Esophagus muscularis mucosa (tissue), 4 donors: ENCODE data around the gene TAGAP. TPM values are rescaled to one million over a fixed set of nuclear protein-coding genes. Genes with fewer than 3 reads are reported as not detected.

Experiments used
- DNase-seq: peaks from one replicate; pipeline ENCODE4 v3.0.0-alpha.2; 2017; ENCODE audit errors: extremely low spot score
- H3K27ac ChIP-seq, 4 donors: fragments of 200-600 bp; sonication (generic); replicated peaks in 1 of 4; 1 replicate in 3 of 4; 2 replicates in 1 of 4; pipeline ENCODE4 v1.5.1; 2016 to 2019; ENCODE audit warnings: mild to moderate bottlenecking in 1 of 4
- H3K27me3 ChIP-seq, 4 donors: fragments of 200-600 bp; sonication (generic); one replicate each; pipeline versions ENCODE4 v1.5.1 to v1.6.0; 2016 to 2019
- H3K36me3 ChIP-seq, 4 donors: fragments of 200-600 bp; sonication (generic); one replicate each; pipeline ENCODE4 v1.5.1; 2016 to 2019
- H3K4me1 ChIP-seq, 4 donors: fragments of 200-600 bp; sonication (generic); one replicate each; pipeline ENCODE4 v1.5.1; 2016 to 2019
- H3K4me3 ChIP-seq, 4 donors: fragments of 200-600 bp; sonication (generic); 1 replicate in 2 of 4; 2 replicates in 2 of 4; pipeline ENCODE4 v1.5.1; 2016 to 2019; ENCODE audit warnings: mild to moderate bottlenecking in 4 of 4, moderate library complexity in 1 of 4
- H3K9me3 ChIP-seq, 4 donors: fragments of 200-600 bp; sonication (generic); 1 replicate in 3 of 4; 2 replicates in 1 of 4; pipeline ENCODE4 v1.5.1; 2016 to 2019
- EP300 ChIP-seq: sonication (generic); formaldehyde crosslinking; IDR thresholded peaks from one replicate; pipeline ENCODE4 v1.6.1; 2017; ENCODE audit warnings: antibody characterized with exemption
- POLR2A ChIP-seq: fragments of 450-650 bp; IDR thresholded peaks from one replicate; pipeline ENCODE4 v1.6.1; 2017; ENCODE audit warnings: antibody characterized with exemption, moderate library complexity, mild to moderate bottlenecking, low read depth
- POLR2AphosphoS5 ChIP-seq, 2 donors: sonication (generic); formaldehyde crosslinking; IDR thresholded peaks; one replicate each; pipeline ENCODE4 v1.6.1; 2017; ENCODE audit warnings: antibody characterized with exemption in 2 of 2
- WGBS: methylation state at CpG from one replicate; pipeline ENCODE4 v1.1.5; 2018; 5-methylcytosine and 5-hydroxymethylcytosine counted together
- intact Hi-C: fragments of 100-400 bp; cut with DNase I; formaldehyde crosslinking; loops from one replicate; pipeline ENCODE4 v1.15.1; 2023
- total RNA-seq, 4 donors: library from RNA; depleted of rRNA; stranded (reverse); fragments of >200 nt; gene quantifications; one replicate each; pipeline versions ENCODE4 v1.1.0 to v1.2.1, GENCODE V29; 2016
- TF ChIP-seq, protein P1 (sequence below), 3 experiments: fragments of 200-600 bp in 2 of 3; fragments of 450-650 bp in 1 of 3; sonication (generic) in 2 of 3; IDR thresholded peaks; one replicate each; pipeline ENCODE4 v1.5.1; 2017 to 2019; ENCODE audit warnings: antibody characterized with exemption in 3 of 3, mild to moderate bottlenecking in 2 of 3, moderate library complexity in 1 of 3

TAGAP gene
- total RNA-seq, 4 donors from 2014 or later, result 1.5 to 3.0 (median 1.9) TPM

- Histone ChIP-seq H3K4me1 (peaks cover 0 to 8% (median 3%) of the 10 kb centered on the region in 4 donors), H3K36me3 (no peaks in the 10 kb centered on the region), H3K27ac (no peak overlapping the region), H3K27me3 (peaks cover 0 to 12% (median 0%) of the 10 kb centered on the region in 4 donors), H3K4me3 (no peak overlapping the region), H3K9me3 (no peaks in the 10 kb centered on the region)
- TF ChIP-seq POLR2AphosphoS5 (IDR thresholded peaks at IDR 0.05) (no peak), POLR2A (no peak), EP300 (no peak)
- TF ChIP-seq, protein P1, sequence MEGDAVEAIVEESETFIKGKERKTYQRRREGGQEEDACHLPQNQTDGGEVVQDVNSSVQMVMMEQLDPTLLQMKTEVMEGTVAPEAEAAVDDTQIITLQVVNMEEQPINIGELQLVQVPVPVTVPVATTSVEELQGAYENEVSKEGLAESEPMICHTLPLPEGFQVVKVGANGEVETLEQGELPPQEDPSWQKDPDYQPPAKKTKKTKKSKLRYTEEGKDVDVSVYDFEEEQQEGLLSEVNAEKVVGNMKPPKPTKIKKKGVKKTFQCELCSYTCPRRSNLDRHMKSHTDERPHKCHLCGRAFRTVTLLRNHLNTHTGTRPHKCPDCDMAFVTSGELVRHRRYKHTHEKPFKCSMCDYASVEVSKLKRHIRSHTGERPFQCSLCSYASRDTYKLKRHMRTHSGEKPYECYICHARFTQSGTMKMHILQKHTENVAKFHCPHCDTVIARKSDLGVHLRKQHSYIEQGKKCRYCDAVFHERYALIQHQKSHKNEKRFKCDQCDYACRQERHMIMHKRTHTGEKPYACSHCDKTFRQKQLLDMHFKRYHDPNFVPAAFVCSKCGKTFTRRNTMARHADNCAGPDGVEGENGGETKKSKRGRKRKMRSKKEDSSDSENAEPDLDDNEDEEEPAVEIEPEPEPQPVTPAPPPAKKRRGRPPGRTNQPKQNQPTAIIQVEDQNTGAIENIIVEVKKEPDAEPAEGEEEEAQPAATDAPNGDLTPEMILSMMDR (IDR thresholded peaks at IDR 0.05), result no peak
- 48% methylated on average over 3 of the region's 3 CpGs for WGBS
- DNase-seq, result no peak
- intact Hi-C loops, result no loop called here
Measured at GRCh38 chr6:159079367-159079766, 34.6 kb upstream of the TAGAP start.

DNA sequence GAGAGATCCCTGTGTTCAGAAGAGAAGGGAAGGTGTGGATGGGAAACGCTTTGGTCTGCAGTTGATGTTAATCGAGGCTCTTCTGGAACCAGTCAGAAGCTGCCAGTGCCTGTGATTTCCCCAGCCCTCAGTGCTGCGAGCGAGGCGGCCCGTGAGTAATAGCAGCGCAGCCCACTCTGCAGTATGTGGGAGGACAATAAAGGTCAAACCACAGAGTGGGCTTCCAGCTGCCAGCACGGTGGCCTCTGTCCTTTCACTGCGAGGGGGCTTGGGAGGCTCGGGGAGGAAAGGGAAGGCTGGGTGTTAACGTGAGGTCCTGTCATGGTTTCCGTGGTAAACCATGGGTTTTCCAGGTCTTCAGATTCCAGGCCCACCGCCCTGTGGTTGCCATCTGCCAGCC, 32.3 kb upstream of the TAGAP start:
- WGBS, result 81% methylated on average over 13 of the region's 13 CpGs
- Histone ChIP-seq H3K36me3 (no peaks in the 10 kb centered on the region), H3K27me3 (peaks cover 0 to 16% (median 0%) of the 10 kb centered on the region in 4 donors), H3K4me3 (no peak overlapping the region), H3K9me3 (no peaks in the 10 kb centered on the region), H3K4me1 (peaks cover 0 to 8% (median 3%) of the 10 kb centered on the region in 4 donors), H3K27ac (no peak overlapping the region)
- no peak for DNase-seq
- no peak for TF ChIP-seq POLR2AphosphoS5 (IDR thresholded peaks at IDR 0.05)
- TF ChIP-seq POLR2A, result no peak
- TF ChIP-seq EP300, result no peak
- TF ChIP-seq, protein P1 (IDR thresholded peaks at IDR 0.05), result no peak
- intact Hi-C loops, result no loop called here

- Histone ChIP-seq H3K4me3 (no peak overlapping the region), H3K27me3 (peaks cover 0 to 20% (median 0%) of the 10 kb centered on the region in 4 donors), H3K36me3 (no peaks in the 10 kb centered on the region), H3K27ac (no peak overlapping the region), H3K9me3 (no peaks in the 10 kb centered on the region), H3K4me1 (peaks cover 0 to 8% (median 3%) of the 10 kb centered on the region in 4 donors)
- no peak for DNase-seq
- 80% methylated on average over 12 of the region's 12 CpGs for WGBS
- TF ChIP-seq, protein P1 (IDR thresholded peaks at IDR 0.05), result no peak
- TF ChIP-seq POLR2A, result no peak
- TF ChIP-seq POLR2AphosphoS5 (IDR thresholded peaks at IDR 0.05), result no peak
- no peak for TF ChIP-seq EP300
- intact Hi-C loops, result no loop called here
Measured at GRCh38 chr6:159075506-159076228, 30.9 kb upstream of the TAGAP start.

DNA sequence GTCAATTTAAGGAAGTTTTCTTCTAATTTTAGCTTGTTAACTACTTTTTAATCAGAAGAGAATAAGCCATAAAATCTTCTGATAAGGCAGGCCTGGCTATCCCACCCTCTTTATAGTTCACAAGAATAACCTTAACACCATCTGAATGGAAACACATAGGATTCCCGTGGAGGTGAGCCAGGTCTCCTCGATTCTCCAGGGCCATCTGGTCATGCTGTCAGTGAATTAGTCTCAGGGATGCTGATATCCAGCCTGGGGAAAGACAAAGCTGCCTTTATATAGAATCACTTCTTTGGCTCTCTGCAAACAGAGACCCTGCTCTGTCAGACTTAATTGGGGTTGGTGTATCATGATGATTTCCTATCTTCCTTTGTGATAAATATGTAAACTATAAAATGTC, 30.1 kb upstream of the TAGAP start:
- TF ChIP-seq POLR2A, result no peak
- no peak for TF ChIP-seq POLR2AphosphoS5 (IDR thresholded peaks at IDR 0.05)
- no peak for TF ChIP-seq EP300
- TF ChIP-seq, protein P1 (IDR thresholded peaks at IDR 0.05), result no peak
- Histone ChIP-seq H3K4me3 (no peak overlapping the region), H3K4me1 (peaks cover 0 to 8% (median 3%) of the 10 kb centered on the region in 4 donors), H3K27me3 (peaks cover 0 to 20% (median 0%) of the 10 kb centered on the region in 4 donors), H3K36me3 (no peaks in the 10 kb centered on the region), H3K27ac (no peak overlapping the region), H3K9me3 (no peaks in the 10 kb centered on the region)
- WGBS, result 60% methylated on average over 2 of the region's 2 CpGs
- intact Hi-C loops, result no loop called here
- no peak for DNase-seq
